ENCODE results near the gene ACTRT3.
"Not testable (repeated sequence)": the region's sequence is repeated elsewhere in the genome, so short reads cannot be mapped to it uniquely, and the experiment has no call there.

DNA sequence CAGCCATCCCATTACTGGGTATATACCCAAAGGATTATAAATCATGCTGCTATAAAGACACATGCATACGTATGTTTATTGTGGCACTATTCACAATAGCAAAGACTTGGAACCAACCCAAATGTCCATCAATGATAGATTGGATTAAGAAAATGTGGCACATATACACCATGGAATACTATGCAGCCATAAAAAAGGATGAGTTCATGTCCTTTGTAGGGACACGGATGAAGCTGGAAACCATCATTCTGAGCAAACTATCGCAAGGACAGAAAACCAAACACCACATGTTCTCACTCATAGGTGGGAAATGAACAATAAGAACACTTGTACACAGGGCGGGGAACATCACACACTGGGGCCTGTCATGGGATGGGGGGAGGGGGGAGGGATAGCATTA lies 50.9 kb downstream of the ACTRT3 start:
- not testable (repeated sequence) for TF ChIP-seq POLR2AphosphoS5, POLR2A, TAF1 (IDR thresholded peaks at IDR 0.05; ENCODE audit: low read depth, low read length)
